HepG2 (cell line): ENCODE results near the gene ANKS1A. TPM values are rescaled to one million over a fixed set of nuclear protein-coding genes. Genes with fewer than 3 reads are reported as not detected.

ENCODE experiments used
- ATAC-seq: fragments of 200-7000 bp; cut with Tn5 transposase; 3 replicates; pipeline ENCODE4 v1.9.1; 2020; ENCODE audit warnings: mild to moderate bottlenecking, moderate library complexity
- BruUV-seq: library from RNA; stranded (reverse); fragments of 400-500 nt; replicated peaks from 2 replicates; lab custom pipeline; 2021; lab: Mats Ljungman, UMichigan
- CTCF ChIA-PET: fragments of 300-600 bp; formaldehyde crosslinking; extraction: SDS; loops from one replicate; lab custom pipeline; 2021; ENCODE audit warnings: low total read pairs, inconsistent platforms, low intra/inter-chr PET ratio; lab: Yijun Ruan, JAX
- POLR2A ChIA-PET: fragments of 350-600 bp; sonication (Branson Sonifier 250); formaldehyde crosslinking; loops from one replicate; lab custom pipeline; 2020; ENCODE audit warnings: antibody characterized with exemption, inconsistent platforms; lab: Yijun Ruan, JAX
- DNase-seq: peaks from one replicate; pipeline ENCODE4 v3.0.0-alpha.2; 2015; ENCODE audit warnings: low spot score
- FAIRE-seq: peaks from 3 replicates; lab custom pipeline; 2011; peaks lifted over from hg19 to GRCh38; lab: Jason Lieb, UNC
- H2AFZ ChIP-seq: one replicate; pipeline ENCODE4 v1.6.1; 2011; ENCODE audit warnings: low read length, inconsistent platforms
- H3K27ac ChIP-seq: fragments of 300-600 bp; 3 replicates; pipeline ENCODE4 v1.8.0; 2011; ENCODE audit warnings: mixed run types, mild to moderate bottlenecking, mixed read lengths, low read length, inconsistent platforms; ENCODE audit not compliant: insufficient read depth; ENCODE audit errors: extremely low read length
- H3K27me3 ChIP-seq, 2 experiments: fragments of 200-600 bp in 1 of 2; 2 replicates in 1 of 2; 3 replicates in 1 of 2; pipeline versions ENCODE4 v1.6.0 to v1.8.0; 2011; ENCODE audit warnings: low read length in 2 of 2, mild to moderate bottlenecking in 2 of 2, moderate library complexity in 2 of 2, inconsistent platforms in 1 of 2; ENCODE audit not compliant: insufficient read depth in 2 of 2, control insufficient read depth in 1 of 2
- H3K36me3 ChIP-seq, 2 experiments: fragments of 200-600 bp in 1 of 2; replicated peaks in 1 of 2; 2 replicates in 1 of 2; 3 replicates in 1 of 2; pipeline versions ENCODE4 v1.5.1 to v1.8.0; 2011; ENCODE audit warnings: low read length in 2 of 2, inconsistent platforms in 1 of 2; ENCODE audit not compliant: insufficient read depth in 2 of 2, control insufficient read depth in 1 of 2
- H3K4me1 ChIP-seq: 2 replicates; pipeline ENCODE4 v1.5.1; 2012; ENCODE audit warnings: low read length, inconsistent platforms; ENCODE audit not compliant: insufficient read depth
- H3K4me2 ChIP-seq: 2 replicates; pipeline ENCODE4 v1.6.0; 2011; ENCODE audit warnings: low read depth, low read length, inconsistent platforms
- H3K4me3 ChIP-seq, 3 experiments: fragments of 200-600 bp in 1 of 3; sonication (generic), shearing (Covaris generic) in 1 of 3; replicated peaks in 1 of 3; 2 replicates each; pipeline ENCODE4 v1.5.1; 2011 to 2016; ENCODE audit warnings: low read length in 3 of 3, inconsistent platforms in 2 of 3, low read depth in 2 of 3, mild to moderate bottlenecking in 2 of 3, control low read depth in 1 of 3, mixed read lengths in 1 of 3; ENCODE audit not compliant: insufficient read depth in 1 of 3
- H3K79me2 ChIP-seq: one replicate; pipeline ENCODE4 v1.6.1; 2011; ENCODE audit warnings: low read length, inconsistent platforms; ENCODE audit not compliant: insufficient read depth
- H3K9ac ChIP-seq: 2 replicates; pipeline ENCODE4 v1.6.0; 2011; ENCODE audit warnings: mild to moderate bottlenecking, low read depth, low read length, inconsistent platforms; ENCODE audit not compliant: insufficient read depth
- H3K9me3 ChIP-seq: 2 replicates; pipeline ENCODE4 v1.5.1; 2012; ENCODE audit warnings: mild to moderate bottlenecking, low read length
- H4K20me1 ChIP-seq: 2 replicates; pipeline ENCODE4 v1.6.0; 2011; ENCODE audit warnings: inconsistent platforms, mild to moderate bottlenecking, low read length, moderate library complexity; ENCODE audit not compliant: insufficient read depth
- HOXA9 ChIP-seq: sonication (generic); formaldehyde crosslinking; IDR thresholded peaks from 2 replicates; pipeline ENCODE4 v1.8.1; 2022; ENCODE audit warnings: missing genetic modification reagents, mild to moderate bottlenecking, moderate library complexity, borderline replicate concordance
- IRF1 ChIP-seq: sonication (generic); formaldehyde crosslinking; IDR thresholded peaks from 2 replicates; pipeline ENCODE4 v1.4.0; 2020; ENCODE audit warnings: low read depth, mild to moderate bottlenecking, missing genetic modification reagents
- KLF13 ChIP-seq: sonication (generic); formaldehyde crosslinking; IDR thresholded peaks from 2 replicates; pipeline ENCODE4 v1.4.0; 2020; ENCODE audit warnings: mild to moderate bottlenecking, missing genetic modification reagents
- MBD4 ChIP-seq: IDR thresholded peaks from 2 replicates; pipeline ENCODE4 v1.6.1; 2012; ENCODE audit warnings: low read length, inconsistent platforms, borderline replicate concordance
- RBM39 ChIP-seq: fragments of 200-400 bp; formaldehyde crosslinking; IDR thresholded peaks from one replicate; pipeline ENCODE4 v1.6.1; 2018; ENCODE audit warnings: antibody characterized with exemption, mild to moderate bottlenecking, low read depth, low read length; ENCODE audit not compliant: poor library complexity, severe bottlenecking
- TIGD3 ChIP-seq: sonication (generic); formaldehyde crosslinking; IDR thresholded peaks from 2 replicates; pipeline ENCODE4 v1.5.1; 2020; ENCODE audit warnings: mild to moderate bottlenecking, missing genetic modification reagents, borderline replicate concordance
- ZBTB1 ChIP-seq: sonication (generic); formaldehyde crosslinking; IDR thresholded peaks from 2 replicates; pipeline ENCODE4 v1.4.0; 2020; ENCODE audit warnings: missing genetic modification reagents, borderline replicate concordance
- ZFAT ChIP-seq: sonication (generic); formaldehyde crosslinking; conservative IDR thresholded peaks from 2 replicates; pipeline ENCODE4 v1.8.1; 2023; ENCODE audit warnings: missing genetic modification reagents, inconsistent platforms
- ZNF589 ChIP-seq: sonication (generic); formaldehyde crosslinking; conservative IDR thresholded peaks from 2 replicates; pipeline ENCODE4 v1.8.0; 2022; ENCODE audit warnings: mild to moderate bottlenecking, moderate library complexity, missing genetic modification reagents
- ZNF770 ChIP-seq: sonication (generic); formaldehyde crosslinking; IDR thresholded peaks from 2 replicates; pipeline ENCODE4 v1.5.0; 2020; ENCODE audit warnings: mild to moderate bottlenecking, missing genetic modification reagents
- WGBS: methylation state at CpG from one replicate; pipeline ENCODE4 v1.1.6; 2017; ENCODE audit warnings: low lambda C conversion rate; 5-methylcytosine and 5-hydroxymethylcytosine counted together
- in situ Hi-C: cut with HindIII; loops from 2 replicates; pipeline ENCODE4 v1.10.0; 2017; ENCODE audit warnings: low pct_unique_long_range_greater_than_20kb; ENCODE audit not compliant: extremely low pct_ligation_motif_present
- intact Hi-C: fragments of 100-400 bp; cut with micrococcal nuclease; formaldehyde crosslinking; loops from one replicate; pipeline ENCODE4 v1.10.0; 2022; ENCODE audit not compliant: unreplicated experiment
- polyA plus RNA-seq, 8 experiments: library from polyadenylated mRNA; depleted of rRNA in 3 of 8; stranded (reverse) in 7 of 8; unstranded in 1 of 8; fragments of >200 nt; fragmentation: Illumina TruSeq in 4 of 8; extraction: Trizol in 4 of 8; gene quantifications; 2 replicates each; pipeline versions ENCODE4 v1.2.1 to v1.2.3, GENCODE V29; 2011 to 2016; ENCODE audit warnings: low read depth in 4 of 8, missing spikeins in 1 of 8, mixed read lengths in 1 of 8; ENCODE audit not compliant: insufficient read depth in 1 of 8
- total RNA-seq, 5 experiments: library from RNA; depleted of rRNA; stranded (reverse); fragments of >200 nt; fragmentation: Illumina TruSeq; extraction: Trizol; gene quantifications; 2 replicates each; pipeline ENCODE4 v1.2.3, GENCODE V29; 2016; ENCODE audit warnings: low read depth in 1 of 5

Gene ANKS1A
- total and polyA plus RNA-seq, 2 of the 13 experiments (the other 11 are each of a cell fraction or from before 2014, with no cell fraction given) = 7.2 to 15.1 TPM

GRCh38 chr6:34904990-34905613, 16.0 kb downstream of the ANKS1A start (continued):
- no peak for TF ChIP-seq TIGD3 (CRISPR knock-in tag)
- TF ChIP-seq RBM39 = no peak

- no peak overlapping the region for H3K4me2 ChIP-seq
- peaks cover 22% of the 10 kb centered on the region for H3K4me1 ChIP-seq
- TF ChIP-seq ZFAT (CRISPR knock-in tag) (no peak), ZBTB1 (no peak), MBD4 (no peak), IRF1 (CRISPR knock-in tag) (no peak), ZNF589 (CRISPR knock-in tag) (no peak), ZNF770 (CRISPR knock-in tag) (no peak), HOXA9 (CRISPR knock-in tag) (no peak), KLF13 (CRISPR knock-in tag) (no peak)
- no peaks in the 10 kb centered on the region for H3K27me3 ChIP-seq
- no TSS peak for BruUV-seq
- H3K36me3 ChIP-seq = peaks cover 0 to 2% of the 10 kb centered on the region in 2 experiments; a peak in 1 of 5 replicates
- in situ Hi-C loops (no loop called here), intact Hi-C loops (no loop called here)
- DNase-seq (no peak), ATAC-seq (no peak), FAIRE-seq (no peak)
- H3K79me2 ChIP-seq = peaks cover 23% of the 10 kb centered on the region
- no peaks in the 10 kb centered on the region for H3K9me3 ChIP-seq
- H3K9ac ChIP-seq = no peak overlapping the region
- H4K20me1 ChIP-seq = no peaks in the 10 kb centered on the region
- ChIA-PET CTCF (no interaction called here), POLR2A (interaction anchor here (1.4 kb wide), 1 partner anchor 19 kb away, joined by 3 read pairs; the partner anchor contains the start of gene TAF11)
- H3K27ac ChIP-seq = no peak overlapping the region
- no peak overlapping the region for H2AFZ ChIP-seq
- H3K4me3 ChIP-seq = no peak overlapping the region
- 97% methylated on average over 2 of the region's 2 CpGs for WGBS
Measured at GRCh38 chr6:34906826-34907225, 17.8 kb downstream of the ANKS1A start.
